ENCODE measurements around the gene ANKRD44. TPM values are rescaled to one million over a fixed set of nuclear protein-coding genes. Genes with fewer than 3 reads are reported as not detected.

ANKRD44 gene
- total RNA-seq, 1 experiment from 2014 or later = 2.4 TPM

- Histone ChIP-seq H3K79me2 (ENCODE audit: low read length) (no peaks in the 10 kb centered on the region), H3K4me2 (ENCODE audit: low read length) (no peak overlapping the region), H3K9me2 (replicated peaks; ENCODE audit: low read length) (no peaks in the 10 kb centered on the region), H3F3A (ENCODE audit: low read length, unreplicated experiment) (no peaks in the 10 kb centered on the region), H3K4me1 (ENCODE audit: insufficient read depth, low read length) (no peaks in the 10 kb centered on the region), H3K4me3 (ENCODE audit: low read length) (no peak overlapping the region), H3K9me3 (ENCODE audit: low read length) (no peaks in the 10 kb centered on the region), H3K9ac (ENCODE audit: low read length) (no peak overlapping the region), H3K27me3 (ENCODE audit: low read length) (no peaks in the 10 kb centered on the region), H3K36me3 (ENCODE audit: low read depth, low read length) (no peaks in the 10 kb centered on the region), H2AFZ (ENCODE audit: low read length) (no peak overlapping the region), H4K20me1 (ENCODE audit: low read length) (no peaks in the 10 kb centered on the region), H3K27ac (ENCODE audit: low read length) (no peak overlapping the region)
- intact Hi-C loops (cut with micrococcal nuclease) = no loop called here
- POLR2A ChIA-PET (ENCODE audit: unreplicated experiment) = no interaction called here
- CTCF ChIA-PET = no interaction called here
- TF ChIP-seq EZH2 (IDR thresholded peaks at IDR 0.05; ENCODE audit: low read length, unreplicated experiment) (no peak), EZH2phosphoT487 (IDR thresholded peaks at IDR 0.05; ENCODE audit: borderline replicate concordance, low read length) (no peak)
- TF ChIP-seq, protein P1, sequence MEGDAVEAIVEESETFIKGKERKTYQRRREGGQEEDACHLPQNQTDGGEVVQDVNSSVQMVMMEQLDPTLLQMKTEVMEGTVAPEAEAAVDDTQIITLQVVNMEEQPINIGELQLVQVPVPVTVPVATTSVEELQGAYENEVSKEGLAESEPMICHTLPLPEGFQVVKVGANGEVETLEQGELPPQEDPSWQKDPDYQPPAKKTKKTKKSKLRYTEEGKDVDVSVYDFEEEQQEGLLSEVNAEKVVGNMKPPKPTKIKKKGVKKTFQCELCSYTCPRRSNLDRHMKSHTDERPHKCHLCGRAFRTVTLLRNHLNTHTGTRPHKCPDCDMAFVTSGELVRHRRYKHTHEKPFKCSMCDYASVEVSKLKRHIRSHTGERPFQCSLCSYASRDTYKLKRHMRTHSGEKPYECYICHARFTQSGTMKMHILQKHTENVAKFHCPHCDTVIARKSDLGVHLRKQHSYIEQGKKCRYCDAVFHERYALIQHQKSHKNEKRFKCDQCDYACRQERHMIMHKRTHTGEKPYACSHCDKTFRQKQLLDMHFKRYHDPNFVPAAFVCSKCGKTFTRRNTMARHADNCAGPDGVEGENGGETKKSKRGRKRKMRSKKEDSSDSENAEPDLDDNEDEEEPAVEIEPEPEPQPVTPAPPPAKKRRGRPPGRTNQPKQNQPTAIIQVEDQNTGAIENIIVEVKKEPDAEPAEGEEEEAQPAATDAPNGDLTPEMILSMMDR (conservative IDR thresholded peaks at IDR 0.05; ENCODE audit: low read depth, low read length) = no peak
- ATAC-seq = no peak
- BruUV-seq (replicated peaks) = no TSS peak
- DNase-seq = no peak
Observed at GRCh38 chr2:197035002-197035401, 275.6 kb downstream of the ANKRD44 start.

DNA sequence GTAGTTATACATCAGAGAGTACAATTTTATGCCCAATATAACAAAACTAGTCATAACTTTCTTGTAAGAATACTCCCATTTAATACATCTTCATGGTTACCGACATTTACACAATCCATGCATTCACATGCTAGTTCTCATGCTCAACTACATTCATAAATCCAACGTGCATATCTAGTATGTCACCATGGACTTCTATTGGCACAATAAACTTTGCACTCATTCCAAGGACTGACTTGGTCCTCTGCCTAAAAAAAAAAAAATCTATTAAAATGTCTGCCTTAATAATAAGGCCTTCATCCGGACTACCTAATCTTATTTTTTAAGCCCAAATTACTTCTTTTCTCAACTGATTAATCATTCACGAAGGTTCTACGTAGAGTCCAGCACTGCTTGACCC, 276.3 kb downstream of the ANKRD44 start:
- H2AFZ ChIP-seq (ENCODE audit: low read length) = no peak overlapping the region
- H3K79me2 ChIP-seq (ENCODE audit: low read length) = no peaks in the 10 kb centered on the region
- no peaks in the 10 kb centered on the region for H3K27me3 ChIP-seq (ENCODE audit: low read length)
- intact Hi-C loops (cut with micrococcal nuclease) = no loop called here
- no peak overlapping the region for H3K4me2 ChIP-seq (ENCODE audit: low read length)
- H3K4me1 ChIP-seq (ENCODE audit: insufficient read depth, low read length) = no peaks in the 10 kb centered on the region
- ChIA-PET CTCF (no interaction called here), POLR2A (ENCODE audit: unreplicated experiment) (no interaction called here)
- no peak overlapping the region for H3K9ac ChIP-seq (ENCODE audit: low read length)
- no peaks in the 10 kb centered on the region for H3F3A ChIP-seq (ENCODE audit: low read length, unreplicated experiment)
- DNase-seq (no peak), ATAC-seq (no peak)
- TF ChIP-seq EZH2phosphoT487 (IDR thresholded peaks at IDR 0.05; ENCODE audit: borderline replicate concordance, low read length) (no peak), EZH2 (IDR thresholded peaks at IDR 0.05; ENCODE audit: low read length, unreplicated experiment) (no peak)
- TF ChIP-seq, protein P1 (conservative IDR thresholded peaks at IDR 0.05; ENCODE audit: low read depth, low read length) = no peak
- BruUV-seq (replicated peaks) = no TSS peak
- H3K9me2 ChIP-seq (replicated peaks; ENCODE audit: low read length) = no peaks in the 10 kb centered on the region
- H3K9me3 ChIP-seq (ENCODE audit: low read length) = no peaks in the 10 kb centered on the region
- H3K4me3 ChIP-seq (ENCODE audit: low read length) = no peak overlapping the region
- H3K27ac ChIP-seq (ENCODE audit: low read length) = no peak overlapping the region
- no peaks in the 10 kb centered on the region for H3K36me3 ChIP-seq (ENCODE audit: low read depth, low read length)
- H4K20me1 ChIP-seq (ENCODE audit: low read length) = no peaks in the 10 kb centered on the region

DNA sequence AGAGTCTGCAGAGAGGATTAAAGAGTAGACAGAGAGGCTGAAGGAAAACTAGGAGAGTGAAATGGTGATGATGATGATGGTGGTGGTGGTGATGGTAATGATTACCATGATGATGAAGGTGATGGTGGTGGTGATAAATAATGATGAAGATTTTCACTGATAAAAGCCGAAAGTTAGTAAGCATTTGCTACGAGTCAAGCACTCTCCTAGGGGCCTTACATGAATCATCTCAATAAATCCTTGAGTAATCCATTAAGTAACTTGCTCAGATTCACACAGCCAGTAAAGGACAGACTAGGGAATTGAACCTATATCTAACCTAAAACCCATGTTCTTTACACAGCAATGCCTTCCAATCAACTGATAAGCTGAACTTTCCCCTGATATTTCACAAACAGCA, 277.4 kb downstream of the ANKRD44 start:
- CTCF ChIA-PET = interaction anchor here (0.7 kb wide), 1 partner anchor 12 kb away, joined by 4 read pairs; no protein-coding TSS in a partner anchor

More for the DNA sequence above, 277.4 kb downstream of the ANKRD44 start:
- Histone ChIP-seq H3K4me3 (ENCODE audit: low read length) (no peak overlapping the region), H3F3A (ENCODE audit: low read length, unreplicated experiment) (no peaks in the 10 kb centered on the region), H3K9ac (ENCODE audit: low read length) (no peak overlapping the region), H2AFZ (ENCODE audit: low read length) (no peak overlapping the region), H3K9me3 (ENCODE audit: low read length) (no peaks in the 10 kb centered on the region), H3K27ac (ENCODE audit: low read length) (no peak overlapping the region), H3K4me1 (ENCODE audit: insufficient read depth, low read length) (peaks cover 4% of the 10 kb centered on the region), H3K79me2 (ENCODE audit: low read length) (no peaks in the 10 kb centered on the region), H4K20me1 (ENCODE audit: low read length) (no peaks in the 10 kb centered on the region), H3K9me2 (replicated peaks; ENCODE audit: low read length) (no peaks in the 10 kb centered on the region), H3K36me3 (ENCODE audit: low read depth, low read length) (no peaks in the 10 kb centered on the region), H3K27me3 (ENCODE audit: low read length) (no peaks in the 10 kb centered on the region), H3K4me2 (ENCODE audit: low read length) (no peak overlapping the region)
- ATAC-seq (peak; percentile 61; the same call in 1 of the 2 replicates), DNase-seq (peak; percentile 34)
- TF ChIP-seq EZH2 (IDR thresholded peaks at IDR 0.05; ENCODE audit: low read length, unreplicated experiment) (no peak), EZH2phosphoT487 (IDR thresholded peaks at IDR 0.05; ENCODE audit: borderline replicate concordance, low read length) (no peak)
- TF ChIP-seq, protein P1 (conservative IDR thresholded peaks at IDR 0.05; ENCODE audit: low read depth, low read length) = no peak
- POLR2A ChIA-PET (ENCODE audit: unreplicated experiment) = no interaction called here
- BruUV-seq (replicated peaks) = no TSS peak
- intact Hi-C loops (cut with micrococcal nuclease) = no loop called here

Measured in PC-3 (cell line).